DOHH2 (cell line): ENCODE measurements around the gene OR5M10.
"Not testable (repeated sequence)": the region's sequence is repeated elsewhere in the genome, so short reads cannot be mapped to it uniquely, and the experiment has no call there.

ENCODE experiments used
- H3F3A ChIP-seq: fragments of 200-600 bp; sonication (generic), shearing (Covaris generic); 2 replicates; pipeline ENCODE4 v1.6.0; 2016; ENCODE audit warnings: antibody characterized with exemption, mild to moderate bottlenecking; ENCODE audit not compliant: control insufficient read depth, insufficient read depth
- H3K27ac ChIP-seq: fragments of 200-600 bp; sonication (generic); 2 replicates; pipeline ENCODE4 v1.5.1; 2014; ENCODE audit warnings: low read depth, mild to moderate bottlenecking, low read length, moderate library complexity
- H3K27me3 ChIP-seq: fragments of 200-600 bp; sonication (generic); 2 replicates; pipeline ENCODE4 v1.6.1; 2014; ENCODE audit warnings: mild to moderate bottlenecking, low read length, mixed read lengths; ENCODE audit not compliant: control insufficient read depth
- H3K36me3 ChIP-seq: fragments of 200-600 bp; sonication (generic); 2 replicates; pipeline ENCODE4 v1.6.1; 2014; ENCODE audit warnings: mild to moderate bottlenecking, low read length, moderate library complexity, mixed read lengths; ENCODE audit not compliant: control insufficient read depth
- H3K4me1 ChIP-seq: fragments of 200-600 bp; sonication (generic); 2 replicates; pipeline ENCODE4 v1.6.1; 2014; ENCODE audit warnings: mild to moderate bottlenecking, low read length, mixed read lengths; ENCODE audit not compliant: control insufficient read depth
- H3K4me2 ChIP-seq: fragments of 200-600 bp; sonication (generic); 2 replicates; pipeline ENCODE4 v1.6.0; 2014; ENCODE audit warnings: mild to moderate bottlenecking, low read length, moderate library complexity
- H3K4me3 ChIP-seq: fragments of 200-600 bp; sonication (generic); 2 replicates; pipeline ENCODE4 v1.5.1; 2014; ENCODE audit warnings: mild to moderate bottlenecking, low read length, mixed read lengths
- H3K79me2 ChIP-seq: fragments of 200-600 bp; sonication (generic); 2 replicates; pipeline ENCODE4 v1.6.1; 2014; ENCODE audit warnings: mild to moderate bottlenecking, low read length, mixed read lengths; ENCODE audit not compliant: control insufficient read depth
- H3K9me2 ChIP-seq: fragments of 200-600 bp; sonication (generic); replicated peaks from 2 replicates; pipeline ENCODE4 v1.6.1; 2014; ENCODE audit warnings: mild to moderate bottlenecking, low read length, mixed read lengths; ENCODE audit not compliant: control insufficient read depth
- H3K9me3 ChIP-seq: fragments of 200-600 bp; sonication (generic); 2 replicates; pipeline ENCODE4 v1.6.1; 2014; ENCODE audit warnings: antibody characterized with exemption, low read length, mixed read lengths; ENCODE audit not compliant: control insufficient read depth, insufficient read depth
- H4K20me1 ChIP-seq: fragments of 200-600 bp; sonication (generic); 2 replicates; pipeline ENCODE4 v1.6.0; 2014; ENCODE audit warnings: low read depth, mild to moderate bottlenecking, antibody characterized with exemption, low read length, moderate library complexity; ENCODE audit not compliant: control insufficient read depth, insufficient read depth
- CTCF ChIP-seq: fragments of 200-600 bp; sonication (generic); IDR thresholded peaks from one replicate; pipeline ENCODE4 v1.5.1; 2014; ENCODE audit warnings: antibody characterized with exemption, mild to moderate bottlenecking, low read depth, low read length; ENCODE audit not compliant: poor library complexity, severe bottlenecking
- EZH2phosphoT487 ChIP-seq: fragments of 200-600 bp; sonication (generic); IDR thresholded peaks from 2 replicates; pipeline ENCODE4 v1.6.1; 2017; ENCODE audit warnings: borderline replicate concordance, mild to moderate bottlenecking, antibody characterized with exemption, low read length, moderate library complexity, mixed read lengths

The OR5M10 gene

DNA sequence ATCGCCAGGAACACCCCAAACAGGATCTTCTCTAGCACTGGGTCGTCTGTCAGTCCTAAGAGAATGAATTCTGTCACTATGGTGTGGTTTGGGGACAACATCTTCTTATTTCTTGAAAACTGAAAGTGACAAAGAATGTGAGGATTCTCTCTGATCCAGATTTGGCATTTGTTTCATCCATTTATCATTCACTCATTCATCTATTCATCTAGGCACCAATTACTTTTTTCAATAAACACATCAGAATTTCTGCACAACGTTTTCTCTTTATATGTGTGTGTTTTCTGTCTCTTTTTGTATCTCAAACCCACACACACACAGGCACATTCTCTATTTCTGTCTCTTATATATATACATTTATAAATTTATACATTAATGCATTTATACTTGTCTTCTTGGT lies at the start of gene OR5M10:
OR5M10 (minus strand) TSS at position 101 of the 400 bp plus-strand sequence; CDS start at position 101, 0 bp downstream.
- no peaks in the 10 kb centered on the region for H3K9me3 ChIP-seq
- H4K20me1 ChIP-seq, result no peaks in the 10 kb centered on the region
- H3F3A ChIP-seq, result no peaks in the 10 kb centered on the region
- H3K4me3 ChIP-seq, result no peak within 1 kb of the TSS
- H3K4me2 ChIP-seq, result no peak within 1 kb of the TSS
- no peaks in the 10 kb centered on the region for H3K9me2 ChIP-seq
- H3K27me3 ChIP-seq, result no peaks in the 10 kb centered on the region
- TF ChIP-seq CTCF, result no peak
- no peak for TF ChIP-seq EZH2phosphoT487
- no peaks in the 10 kb centered on the region for H3K36me3 ChIP-seq
- no peaks in the 10 kb centered on the region for H3K4me1 ChIP-seq
- no peak within 1 kb of the TSS for H3K27ac ChIP-seq
- no peaks in the 10 kb centered on the region for H3K79me2 ChIP-seq

GRCh38 chr11:56625946-56626345 lies 48.4 kb upstream of the OR5M10 start:
- Histone ChIP-seq H3K9me2 (no peaks in the 10 kb centered on the region), H3F3A (no peaks in the 10 kb centered on the region), H3K4me2 (no peak overlapping the region), H3K36me3 (no peaks in the 10 kb centered on the region), H3K27ac (no peak overlapping the region), H3K4me3 (no peak overlapping the region), H3K9me3 (no peaks in the 10 kb centered on the region), H3K4me1 (no peaks in the 10 kb centered on the region), H4K20me1 (no peaks in the 10 kb centered on the region), H3K79me2 (no peaks in the 10 kb centered on the region), H3K27me3 (no peaks in the 10 kb centered on the region)
- no peak for TF ChIP-seq EZH2phosphoT487
- TF ChIP-seq CTCF, result no peak

DNA sequence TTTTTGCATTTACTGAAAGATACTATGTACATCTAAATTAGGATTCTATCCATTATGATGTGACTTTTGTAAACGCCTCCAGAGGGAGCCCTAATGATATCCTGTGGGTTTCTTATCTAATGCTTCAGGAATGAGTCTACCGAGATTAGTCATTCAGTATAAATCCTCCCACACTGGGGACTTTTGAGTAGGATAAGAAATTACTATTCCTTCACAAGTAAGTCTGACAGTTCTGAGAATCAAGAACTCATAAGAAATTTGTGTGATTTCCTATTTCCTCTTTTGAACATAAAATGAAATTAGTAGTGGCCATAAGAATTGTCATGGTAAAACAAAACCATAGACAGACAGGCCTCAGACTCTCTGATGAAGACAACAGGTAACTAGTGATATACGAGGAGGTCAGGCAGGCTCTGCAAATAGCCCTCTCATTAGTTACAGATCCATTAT lies 47.2 kb upstream of the OR5M10 start:
- no peaks in the 10 kb centered on the region for H3K36me3 ChIP-seq
- no peak overlapping the region for H3K4me2 ChIP-seq
- H3K27ac ChIP-seq, result no peak overlapping the region
- H3K27me3 ChIP-seq, result no peaks in the 10 kb centered on the region
- no peaks in the 10 kb centered on the region for H3K4me1 ChIP-seq
- TF ChIP-seq CTCF (peak; percentile 56), EZH2phosphoT487 (no peak)
- no peaks in the 10 kb centered on the region for H4K20me1 ChIP-seq
- no peaks in the 10 kb centered on the region for H3K9me3 ChIP-seq
- no peaks in the 10 kb centered on the region for H3K79me2 ChIP-seq
- H3K9me2 ChIP-seq, result no peaks in the 10 kb centered on the region
- no peaks in the 10 kb centered on the region for H3F3A ChIP-seq
- no peak overlapping the region for H3K4me3 ChIP-seq

DNA sequence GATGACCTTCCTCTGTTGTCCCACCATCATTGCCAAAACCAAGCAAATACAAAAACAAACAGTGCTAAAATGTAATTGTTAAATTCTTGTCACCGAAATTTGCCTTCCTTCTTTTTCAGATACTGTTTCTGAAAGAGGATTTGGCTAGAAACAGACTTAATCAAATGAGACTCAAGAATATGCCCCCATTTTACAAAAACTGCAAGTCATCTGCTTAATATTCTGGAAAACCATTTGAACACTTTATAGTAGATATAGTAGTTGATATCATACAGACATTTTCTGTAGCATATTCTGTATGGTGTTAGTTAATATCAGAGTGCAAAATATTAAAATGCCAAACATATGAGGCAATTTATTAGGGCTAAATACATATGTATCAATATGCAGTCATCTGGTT lies 33.7 kb upstream of the OR5M10 start:
- Histone ChIP-seq H3K9me3 (no peaks in the 10 kb centered on the region), H4K20me1 (no peaks in the 10 kb centered on the region), H3K4me2 (no peak overlapping the region), H3K27me3 (no peaks in the 10 kb centered on the region), H3F3A (no peaks in the 10 kb centered on the region), H3K36me3 (no peaks in the 10 kb centered on the region), H3K4me3 (no peak overlapping the region), H3K9me2 (no peaks in the 10 kb centered on the region), H3K79me2 (no peaks in the 10 kb centered on the region), H3K4me1 (no peaks in the 10 kb centered on the region), H3K27ac (no peak overlapping the region)
- TF ChIP-seq CTCF (no peak), EZH2phosphoT487 (no peak)

GRCh38 chr11:56592088-56592717 lies 14.7 kb upstream of the OR5M10 start:
- H3F3A ChIP-seq, H3K36me3 ChIP-seq, H3K4me3 ChIP-seq, H3K27ac ChIP-seq, H3K9me3 ChIP-seq, H4K20me1 ChIP-seq, H3K4me2 ChIP-seq, H3K9me2 ChIP-seq, H3K27me3 ChIP-seq, H3K79me2 ChIP-seq, H3K4me1 ChIP-seq: not testable (repeated sequence)
